DND-41 (cell line): ENCODE measurements around the gene AFAP1.

ENCODE experiments used
- CTCF ChIP-seq: IDR thresholded peaks from 2 replicates; pipeline ENCODE4 v1.5.1; 2012; ENCODE audit warnings: borderline replicate concordance, low read length, moderate library complexity, mild to moderate bottlenecking; ENCODE audit not compliant: poor library complexity, severe bottlenecking; ENCODE audit errors: extremely low read depth
- EZH2 ChIP-seq: IDR thresholded peaks from 3 replicates; pipeline ENCODE4 v1.6.1; 2012; ENCODE audit warnings: borderline replicate concordance, low read depth, mild to moderate bottlenecking, moderate library complexity, low read length, inconsistent platforms; ENCODE audit not compliant: severe bottlenecking

DNA sequence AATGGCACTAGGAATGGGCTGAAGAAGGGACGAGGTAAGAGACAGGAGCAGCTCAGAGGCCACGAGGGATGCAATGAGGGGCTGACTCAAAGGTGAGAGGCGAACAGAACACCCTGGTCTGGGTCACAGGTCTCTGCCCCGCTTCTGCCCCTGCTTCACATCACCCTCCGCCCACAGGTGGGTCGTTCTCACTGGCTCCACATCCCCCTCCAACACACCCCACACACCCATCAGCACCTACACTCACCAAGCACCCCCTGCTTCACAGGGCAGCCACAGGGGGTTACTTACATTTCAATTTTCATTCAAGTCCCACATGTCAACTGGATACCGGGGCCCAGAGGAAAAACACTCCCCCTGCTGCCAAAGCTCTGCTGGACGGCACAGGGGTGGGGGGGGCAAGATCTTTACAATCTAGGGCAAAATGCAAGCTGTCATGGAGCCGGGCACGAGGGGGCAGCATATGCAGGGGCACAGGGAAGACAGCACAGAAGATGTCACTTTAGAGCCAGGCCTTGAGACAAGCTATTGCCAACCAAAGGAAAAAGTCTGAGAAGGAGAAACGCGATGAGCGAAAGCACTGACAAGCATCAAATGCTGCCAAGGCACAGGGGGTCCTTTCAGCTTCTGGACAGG is 94.0 kb downstream of the AFAP1 start:
- no peak for TF ChIP-seq CTCF
- no peak for TF ChIP-seq EZH2
